H1 (cell line): ENCODE data around the gene CGB5. TPM values are rescaled to one million over a fixed set of nuclear protein-coding genes. Genes with fewer than 3 reads are reported as not detected.

Source experiments
- CTCF ChIA-PET: fragments of 300-600 bp; sonication (Branson Sonifier 250); formaldehyde crosslinking; loops from one replicate; lab custom pipeline; 2021; ENCODE audit not compliant: partially characterized antibody; lab: Charles Lee
- POLR2A ChIA-PET: fragments of 300-600 bp; sonication (Branson Sonifier 250); formaldehyde crosslinking; loops from one replicate; lab custom pipeline; 2021; ENCODE audit warnings: inconsistent platforms; ENCODE audit not compliant: partially characterized antibody; lab: Charles Lee
- DNase-seq, 2 experiments: peaks; one replicate each; pipeline versions ENCODE4 v3.0.0 to v3.0.0-alpha.2; 2010 to 2022; ENCODE audit warnings: low spot score in 2 of 2, low read depth in 1 of 2, mixed read lengths in 1 of 2
- FAIRE-seq: peaks from 2 replicates; lab custom pipeline; 2011; peaks lifted over from hg19 to GRCh38; lab: Jason Lieb, UNC
- H2AFZ ChIP-seq: 2 replicates; pipeline ENCODE4 v1.8.1; 2012; ENCODE audit warnings: low read length, inconsistent platforms
- H2AK5ac ChIP-seq: 2 replicates; pipeline ENCODE4 v1.6.1; 2013; ENCODE audit warnings: low read depth, low read length
- H2BK120ac ChIP-seq: replicated peaks from 2 replicates; pipeline ENCODE3; 2013; ENCODE audit warnings: low read depth, low read length, inconsistent platforms
- H2BK12ac ChIP-seq: 2 replicates; pipeline ENCODE4 v1.6.1; 2013; ENCODE audit warnings: low read depth, low read length
- H2BK15ac ChIP-seq: 2 replicates; pipeline ENCODE4 v1.6.1; 2013; ENCODE audit warnings: low read length
- H2BK20ac ChIP-seq: 2 replicates; pipeline ENCODE4 v1.6.1; 2013; ENCODE audit warnings: low read length
- H2BK5ac ChIP-seq: 2 replicates; pipeline ENCODE4 v1.6.1; 2013; ENCODE audit warnings: low read depth, low read length
- H3K14ac ChIP-seq: 2 replicates; pipeline ENCODE4 v1.6.1; 2013; ENCODE audit warnings: inconsistent platforms; ENCODE audit not compliant: insufficient read length
- H3K18ac ChIP-seq: 2 replicates; pipeline ENCODE4 v1.6.1; 2013; ENCODE audit warnings: low read length; ENCODE audit errors: extremely low read depth
- H3K23ac ChIP-seq: 2 replicates; pipeline ENCODE4 v1.6.1; 2013; ENCODE audit warnings: inconsistent platforms; ENCODE audit not compliant: insufficient read length
- H3K23me2 ChIP-seq: 2 replicates; pipeline ENCODE4 v1.6.1; 2013; ENCODE audit warnings: low read depth, low read length
- H3K27ac ChIP-seq: 2 replicates; pipeline ENCODE4 v1.6.1; 2011; ENCODE audit warnings: low read depth, low read length, inconsistent platforms
- H3K27me3 ChIP-seq, 4 experiments: replicated peaks in 1 of 4; 1 replicate in 1 of 4; 2 replicates in 3 of 4; pipeline versions ENCODE4 v1.6.1 to v1.8.1; 2011 to 2013; ENCODE audit warnings: low read length in 3 of 4, mild to moderate bottlenecking in 3 of 4, inconsistent platforms in 2 of 4, mixed read lengths in 2 of 4, moderate library complexity in 1 of 4; ENCODE audit not compliant: control insufficient read depth in 3 of 4, insufficient read depth in 3 of 4; ENCODE audit errors: extremely low read depth in 1 of 4
- H3K36me3 ChIP-seq, 4 experiments: 2 replicates each; pipeline versions ENCODE4 v1.6.1 to v1.8.1; 2011 to 2013; ENCODE audit warnings: mild to moderate bottlenecking in 4 of 4, low read length in 3 of 4, moderate library complexity in 2 of 4, control low read depth in 1 of 4, inconsistent platforms in 1 of 4; ENCODE audit not compliant: insufficient read depth in 4 of 4, control insufficient read depth in 2 of 4
- H3K4ac ChIP-seq: replicated peaks from 2 replicates; pipeline ENCODE3; 2013; ENCODE audit warnings: low read length, low read depth, mixed read lengths, inconsistent platforms; ENCODE audit not compliant: insufficient read length
- H3K4me1 ChIP-seq, 4 experiments: replicated peaks in 1 of 4; 1 replicate in 1 of 4; 2 replicates in 3 of 4; pipeline versions ENCODE4 v1.6.1 to v1.8.1; 2011 to 2013; ENCODE audit warnings: low read length in 3 of 4, inconsistent platforms in 2 of 4, mixed read lengths in 1 of 4; ENCODE audit not compliant: insufficient read depth in 4 of 4, control insufficient read depth in 3 of 4
- H3K4me2 ChIP-seq, 2 experiments: 2 replicates each; pipeline versions ENCODE4 v1.6.1 to v1.8.1; 2011 to 2013; ENCODE audit warnings: low read depth in 2 of 2, low read length in 2 of 2, control low read depth in 1 of 2, inconsistent platforms in 1 of 2, mild to moderate bottlenecking in 1 of 2; ENCODE audit not compliant: insufficient read depth in 1 of 2
- H3K4me3 ChIP-seq, 4 experiments: fragments of 200-600, 300-600 bp in 1 of 4; sonication (generic), shearing (Covaris generic), sonication (Bioruptor Twin) in 1 of 4; 2 replicates each; pipeline versions ENCODE4 v1.5.1 to v1.8.1; 2011 to 2016; ENCODE audit warnings: low read length in 4 of 4, low read depth in 3 of 4, control low read depth in 2 of 4, inconsistent platforms in 2 of 4, mild to moderate bottlenecking in 2 of 4, mixed read lengths in 1 of 4, moderate library complexity in 1 of 4; ENCODE audit not compliant: insufficient read depth in 2 of 4; ENCODE audit errors: extremely low read depth in 1 of 4
- H3K56ac ChIP-seq: replicated peaks from 2 replicates; pipeline ENCODE3; 2013; ENCODE audit warnings: low read depth, mild to moderate bottlenecking, mixed read lengths, low read length, inconsistent platforms; ENCODE audit not compliant: insufficient read length
- H3K79me1 ChIP-seq: 2 replicates; pipeline ENCODE4 v1.6.1; 2013; ENCODE audit warnings: low read depth, low read length, control low read depth
- H3K79me2 ChIP-seq, 2 experiments: 2 replicates each; pipeline versions ENCODE4 v1.6.1 to v1.8.1; 2012 to 2013; ENCODE audit warnings: low read length in 2 of 2, mild to moderate bottlenecking in 2 of 2, inconsistent platforms in 1 of 2; ENCODE audit not compliant: insufficient read depth in 2 of 2, control insufficient read depth in 1 of 2
- H3K9ac ChIP-seq, 4 experiments: replicated peaks in 1 of 4; 1 replicate in 1 of 4; 2 replicates in 3 of 4; pipeline versions ENCODE4 v1.6.1 to v1.8.1; 2011 to 2013; ENCODE audit warnings: low read depth in 3 of 4, low read length in 3 of 4, control low read depth in 2 of 4, mild to moderate bottlenecking in 2 of 4, moderate library complexity in 2 of 4, inconsistent platforms in 1 of 4; ENCODE audit errors: extremely low read depth in 1 of 4
- H3K9me3 ChIP-seq, 2 experiments: 2 replicates each; pipeline versions ENCODE4 v1.6.1 to v1.8.1; 2012 to 2013; ENCODE audit warnings: mild to moderate bottlenecking in 2 of 2, moderate library complexity in 2 of 2, control low read depth in 1 of 2, inconsistent platforms in 1 of 2, low read depth in 1 of 2, low read length in 1 of 2, mixed read lengths in 1 of 2; ENCODE audit not compliant: insufficient read depth in 2 of 2
- H4K20me1 ChIP-seq, 2 experiments: replicated peaks in 1 of 2; 2 replicates each; pipeline versions ENCODE3 to v1.8.1; 2011 to 2013; ENCODE audit warnings: inconsistent platforms in 2 of 2, low read length in 2 of 2, mild to moderate bottlenecking in 1 of 2; ENCODE audit not compliant: insufficient read depth in 2 of 2, control insufficient read depth in 1 of 2
- H4K5ac ChIP-seq: 2 replicates; pipeline ENCODE4 v1.6.1; 2013; ENCODE audit warnings: low read length, low read depth, mixed read lengths, inconsistent platforms; ENCODE audit not compliant: insufficient read length
- H4K8ac ChIP-seq: 2 replicates; pipeline ENCODE4 v1.8.0; 2013; ENCODE audit warnings: mild to moderate bottlenecking, moderate library complexity, low read length, inconsistent platforms; ENCODE audit not compliant: insufficient read depth; ENCODE audit errors: extremely low read depth
- H4K91ac ChIP-seq: replicated peaks from 2 replicates; pipeline ENCODE3; 2013; ENCODE audit warnings: low read length, mixed read lengths, inconsistent platforms; ENCODE audit not compliant: insufficient read length
- BACH1 ChIP-seq: IDR thresholded peaks from 2 replicates; pipeline ENCODE4 v1.6.1; 2012; ENCODE audit warnings: low read length, improper control_type of control experiment
- BCL11A ChIP-seq, 2 experiments: IDR thresholded peaks; one replicate each; pipeline ENCODE4 v1.6.1; 2011; ENCODE audit warnings: low read depth in 2 of 2, low read length in 2 of 2, mild to moderate bottlenecking in 2 of 2
- CEBPB ChIP-seq: IDR thresholded peaks from 2 replicates; pipeline ENCODE4 v1.6.1; 2012; ENCODE audit warnings: low read depth, low read length
- GABPA ChIP-seq: IDR thresholded peaks from 2 replicates; pipeline ENCODE4 v1.6.1; 2011; ENCODE audit warnings: mild to moderate bottlenecking, low read length, moderate library complexity, borderline replicate concordance; ENCODE audit not compliant: insufficient read depth
- JUND ChIP-seq: IDR thresholded peaks from 2 replicates; pipeline ENCODE4 v1.6.1; 2011; ENCODE audit warnings: mild to moderate bottlenecking, improper control_type of control experiment, low read length
- NANOG ChIP-seq: IDR thresholded peaks from 2 replicates; pipeline ENCODE4 v1.6.1; 2011; ENCODE audit warnings: low read length, low read depth, mild to moderate bottlenecking, inconsistent platforms; ENCODE audit not compliant: insufficient read depth, poor library complexity, severe bottlenecking
- POLR2AphosphoS5 ChIP-seq: IDR thresholded peaks from 2 replicates; pipeline ENCODE4 v1.6.1; 2011; ENCODE audit warnings: low read depth, low read length
- RBBP5 ChIP-seq: IDR thresholded peaks from 2 replicates; pipeline ENCODE4 v1.7.1; 2012; ENCODE audit warnings: low read depth, mild to moderate bottlenecking, inconsistent platforms, low read length, moderate library complexity, borderline replicate concordance
- RXRA ChIP-seq: IDR thresholded peaks from 2 replicates; pipeline ENCODE4 v1.6.1; 2011; ENCODE audit warnings: low read depth, mild to moderate bottlenecking, low read length, moderate library complexity; ENCODE audit not compliant: insufficient read depth
- SIN3A ChIP-seq, 2 experiments: IDR thresholded peaks in 1 of 2; conservative IDR thresholded peaks in 1 of 2; 2 replicates each; pipeline ENCODE4 v1.6.1; 2011 to 2012; ENCODE audit warnings: low read length in 2 of 2, improper control_type of control experiment in 1 of 2, low read depth in 1 of 2, mild to moderate bottlenecking in 1 of 2
- SUZ12 ChIP-seq: fragments of 200-600 bp; sonication (generic); IDR thresholded peaks from 2 replicates; pipeline ENCODE4 v1.6.1; 2012; ENCODE audit warnings: mild to moderate bottlenecking, inconsistent platforms, low read length, moderate library complexity, mixed read lengths
- TAF7 ChIP-seq: optimal IDR thresholded peaks from 2 replicates; pipeline ENCODE3; 2011; ENCODE audit warnings: low read depth, mild to moderate bottlenecking, inconsistent platforms, low read length, moderate library complexity, borderline replicate concordance
- WGBS, 2 experiments: shearing (Covaris generic) in 1 of 2; methylation state at CpG; one replicate each; pipeline versions ENCODE4 v1.1.6 to v1.1.7; 2013 to 2015; ENCODE audit warnings: low lambda C conversion rate in 2 of 2, mixed read lengths in 2 of 2, inconsistent platforms in 1 of 2, low coverage in 1 of 2, missing lambda C conversion rate in 1 of 2; ENCODE audit not compliant: insufficient replicate concordance in 2 of 2, insufficient coverage in 1 of 2, insufficient read length in 1 of 2; ENCODE audit errors: extremely low coverage in 1 of 2, missing lambda C conversion rate in 1 of 2; 5-methylcytosine and 5-hydroxymethylcytosine counted together
- polyA plus RNA-seq, 7 experiments: library from polyadenylated mRNA; depleted of rRNA in 3 of 7; stranded (reverse) in 5 of 7; unstranded in 2 of 7; fragments of >200 nt in 5 of 7; fragments of 200-250 nt in 2 of 7; gene quantifications; 1 replicate in 5 of 7; 2 replicates in 1 of 7; 4 replicates in 1 of 7; pipeline versions ENCODE4 v1.2.1 to v1.2.3, GENCODE V29; 2011 to 2013; ENCODE audit warnings: missing spikeins in 2 of 7, mixed read lengths in 2 of 7
- total RNA-seq: library from RNA; stranded (reverse); fragmentation: NEBNext Ultra II Directional; extraction: Animal tissue kit (Norgen Biotek cat#: 25700); gene quantifications from 2 replicates; pipeline ENCODE4 v1.2.1, GENCODE V29; 2021

Gene CGB5
- total and polyA plus RNA-seq, 2 of the 8 experiments (the other 6 are each of a cell fraction or from before 2014, with no cell fraction given), result 0.63 to 0.68 TPM

GRCh38 chr19:49092686-49093085 is 49.0 kb downstream of the CGB5 start:
- WGBS, 2 experiments, result 88% methylated on average over 6 of the region's 6 CpGs; no CpG with 5 or more reads in 1 of the 2 experiments
- Histone ChIP-seq H3K79me2 (peaks cover 14 to 54% of the 10 kb centered on the region in 2 experiments), H2BK15ac (no peak overlapping the region), H2BK120ac (no peak overlapping the region), H3K9ac (no peak overlapping the region), H3K4ac (no peak overlapping the region), H4K8ac (no peak overlapping the region), H2BK5ac (no peak overlapping the region), H2AFZ (no peak overlapping the region), H3K27ac (no peak overlapping the region), H3K4me1 (no peaks in the 10 kb centered on the region), H3K36me3 (peaks cover 32 to 64% (median 50%) of the 10 kb centered on the region in 4 experiments), H3K14ac (no peak overlapping the region), H4K20me1 (peaks cover 29 to 35% of the 10 kb centered on the region in 2 experiments), H2BK12ac (no peak overlapping the region), H3K4me3 (no peak overlapping the region), H4K5ac (no peak overlapping the region), H2AK5ac (no peak overlapping the region), H3K18ac (no peak overlapping the region), H3K23me2 (no peaks in the 10 kb centered on the region), H3K4me2 (no peak overlapping the region), H3K23ac (no peak overlapping the region), H4K91ac (no peak overlapping the region), H2BK20ac (no peak overlapping the region), H3K79me1 (peaks cover 13% of the 10 kb centered on the region), H3K56ac (no peak overlapping the region), H3K9me3 (no peaks in the 10 kb centered on the region), H3K27me3 (no peaks in the 10 kb centered on the region)
- FAIRE-seq, result no peak
- TF ChIP-seq CEBPB (no peak), GABPA (no peak), BCL11A (IDR thresholded peaks at IDR 0.05; ENCODE audit: low read depth in 2 of 2, low read length in 2 of 2) (no peak), RBBP5 (no peak), NANOG (no peak), SUZ12 (no peak), TAF7 (no peak), RXRA (no peak), POLR2AphosphoS5 (no peak), JUND (no peak), SIN3A (conservative IDR thresholded peaks at IDR 0.05 in 1 of 2, IDR thresholded peaks at IDR 0.05 in 1 of 2; ENCODE audit: low read depth in 1 of 2, low read length in 2 of 2) (no peak), BACH1 (no peak)
- ChIA-PET POLR2A (interaction anchor here (1.8 to 10.1 kb wide), 3 partner anchors 10 to 19 kb away, joined by 3 to 67 read pairs (median 30); partner anchors contain the start of gene LIN7B), CTCF (interaction anchor here (1.6 kb wide), 2 partner anchors 13 to 54 kb away, joined by 3 to 5 read pairs; no protein-coding TSS in a partner anchor)
- DNase-seq, result no peak
